H9 (cell line): Measurements from ENCODE around the gene NF1. TPM values are rescaled to one million over a fixed set of nuclear protein-coding genes. Genes with fewer than 3 reads are reported as not detected.

Source experiments
- DNase-seq: peaks from one replicate; pipeline ENCODE4 v3.0.0-alpha.2; 2017
- H2AFZ ChIP-seq: one replicate; pipeline ENCODE4 v1.6.1; 2013; ENCODE audit warnings: mild to moderate bottlenecking, low read length, control low read depth, moderate library complexity
- H2AK5ac ChIP-seq: 2 replicates; pipeline ENCODE4 v1.6.1; 2013; ENCODE audit warnings: low read length, control low read depth, mixed read lengths; ENCODE audit not compliant: insufficient read length
- H2BK120ac ChIP-seq: one replicate; pipeline ENCODE4 v1.6.1; 2013; ENCODE audit warnings: low read depth, mild to moderate bottlenecking, low read length, control low read depth, inconsistent platforms; ENCODE audit not compliant: poor library complexity, severe bottlenecking
- H2BK12ac ChIP-seq: 2 replicates; pipeline ENCODE4 v1.6.1; 2013; ENCODE audit warnings: low read length, control low read depth, mixed read lengths, low read depth; ENCODE audit not compliant: insufficient read length
- H2BK15ac ChIP-seq: 2 replicates; pipeline ENCODE4 v1.6.1; 2013; ENCODE audit warnings: low read depth, low read length, control low read depth
- H2BK20ac ChIP-seq: one replicate; pipeline ENCODE4 v1.6.1; 2013; ENCODE audit warnings: low read depth, mild to moderate bottlenecking, low read length, control low read depth, inconsistent platforms; ENCODE audit not compliant: poor library complexity, severe bottlenecking
- H2BK5ac ChIP-seq: 2 replicates; pipeline ENCODE4 v1.6.1; 2013; ENCODE audit warnings: low read length, control low read depth, mixed read lengths; ENCODE audit not compliant: insufficient read length
- H3K14ac ChIP-seq: 2 replicates; pipeline ENCODE4 v1.6.1; 2013; ENCODE audit warnings: low read length, control low read depth; ENCODE audit not compliant: insufficient read depth
- H3K18ac ChIP-seq: 2 replicates; pipeline ENCODE4 v1.6.1; 2013; ENCODE audit warnings: low read depth, mild to moderate bottlenecking, mixed read lengths, low read length, control low read depth; ENCODE audit not compliant: insufficient read length
- H3K23ac ChIP-seq: 2 replicates; pipeline ENCODE4 v1.6.1; 2013; ENCODE audit warnings: low read length, control low read depth, mixed read lengths, low read depth; ENCODE audit not compliant: insufficient read length
- H3K23me2 ChIP-seq: 2 replicates; pipeline ENCODE4 v1.6.1; 2013; ENCODE audit warnings: low read depth, mild to moderate bottlenecking, mixed read lengths, low read length, control low read depth; ENCODE audit not compliant: insufficient read length, poor library complexity, severe bottlenecking
- H3K27ac ChIP-seq: 2 replicates; pipeline ENCODE4 v1.5.1; 2013; ENCODE audit warnings: low read length, control low read depth, mixed read lengths, low read depth; ENCODE audit not compliant: insufficient read length
- H3K27me3 ChIP-seq: 2 replicates; pipeline ENCODE4 v1.6.1; 2013; ENCODE audit warnings: low read length, control low read depth, inconsistent platforms; ENCODE audit not compliant: insufficient read depth
- H3K4ac ChIP-seq: 2 replicates; pipeline ENCODE4 v1.6.1; 2013; ENCODE audit warnings: low read depth, mild to moderate bottlenecking, control low read depth, inconsistent platforms, low read length, moderate library complexity
- H3K4me1 ChIP-seq: 2 replicates; pipeline ENCODE4 v1.6.1; 2013; ENCODE audit warnings: low read length, control low read depth, inconsistent platforms; ENCODE audit not compliant: insufficient read depth
- H3K4me2 ChIP-seq: 2 replicates; pipeline ENCODE4 v1.6.1; 2013; ENCODE audit warnings: low read length, control low read depth, mixed read lengths; ENCODE audit not compliant: insufficient read length, insufficient read depth
- H3K56ac ChIP-seq: 2 replicates; pipeline ENCODE4 v1.6.1; 2013; ENCODE audit warnings: low read depth, mild to moderate bottlenecking, mixed read lengths, low read length, control low read depth; ENCODE audit not compliant: insufficient read length
- H3K79me1 ChIP-seq: 2 replicates; pipeline ENCODE4 v1.6.1; 2013; ENCODE audit warnings: low read depth, mild to moderate bottlenecking, moderate library complexity, low read length, control low read depth, inconsistent platforms; ENCODE audit not compliant: insufficient read depth, poor library complexity, severe bottlenecking
- H3K79me2 ChIP-seq: 2 replicates; pipeline ENCODE4 v1.6.1; 2013; ENCODE audit warnings: low read length, control low read depth, inconsistent platforms; ENCODE audit not compliant: insufficient read depth
- H3K9ac ChIP-seq: 2 replicates; pipeline ENCODE4 v1.6.1; 2013; ENCODE audit warnings: low read length, control low read depth, mixed read lengths; ENCODE audit not compliant: insufficient read length; ENCODE audit errors: extremely low read depth
- H3K9me3 ChIP-seq: one replicate; pipeline ENCODE4 v1.6.1; 2013; ENCODE audit warnings: low read depth, low read length, inconsistent platforms; ENCODE audit not compliant: control insufficient read depth
- H3T11ph ChIP-seq: one replicate; pipeline ENCODE4 v1.6.1; 2013; ENCODE audit warnings: mild to moderate bottlenecking, low read length, control low read depth, inconsistent platforms
- H4K20me1 ChIP-seq: one replicate; pipeline ENCODE4 v1.6.1; 2013; ENCODE audit not compliant: control insufficient read depth, insufficient read length, insufficient read depth
- H4K5ac ChIP-seq: 2 replicates; pipeline ENCODE4 v1.6.1; 2013; ENCODE audit warnings: low read depth, mild to moderate bottlenecking, mixed read lengths, low read length, control low read depth; ENCODE audit not compliant: insufficient read length
- H4K8ac ChIP-seq: replicated peaks from 2 replicates; pipeline ENCODE4 v1.6.1; 2013; ENCODE audit warnings: low read length, control low read depth, mixed read lengths, low read depth; ENCODE audit not compliant: insufficient read length
- H4K91ac ChIP-seq: 2 replicates; pipeline ENCODE4 v1.6.1; 2013; ENCODE audit warnings: low read depth, mild to moderate bottlenecking, moderate library complexity, mixed read lengths, low read length, control low read depth; ENCODE audit not compliant: insufficient read length
- H3K27ac Mint-ChIP-seq, 3 experiments: 2 replicates in 2 of 3; 3 replicates in 1 of 3; pipeline ENCODE4 v1.8.0; 2020 to 2021; ENCODE audit warnings: mixed read lengths in 3 of 3, mild to moderate bottlenecking in 1 of 3, moderate library complexity in 1 of 3
- H3K27me3 Mint-ChIP-seq: 2 replicates; pipeline ENCODE4 v1.8.0; 2021; ENCODE audit warnings: low read depth, mild to moderate bottlenecking, moderate library complexity, mixed read lengths
- H3K36me3 Mint-ChIP-seq, 3 experiments: 2 replicates in 2 of 3; 3 replicates in 1 of 3; pipeline ENCODE4 v1.8.0; 2020 to 2021; ENCODE audit warnings: low read depth in 3 of 3, mixed read lengths in 3 of 3; ENCODE audit not compliant: insufficient read depth in 1 of 3
- H3K4me1 Mint-ChIP-seq, 2 experiments: 2 replicates each; pipeline ENCODE4 v1.8.0; 2020; ENCODE audit warnings: mixed read lengths in 2 of 2
- H3K4me3 Mint-ChIP-seq, 2 experiments: 2 replicates in 1 of 2; 3 replicates in 1 of 2; pipeline ENCODE4 v1.8.0; 2020 to 2021; ENCODE audit warnings: mild to moderate bottlenecking in 2 of 2, mixed read lengths in 2 of 2, moderate library complexity in 1 of 2
- H3K9me3 Mint-ChIP-seq, 2 experiments: 2 replicates in 1 of 2; 3 replicates in 1 of 2; pipeline ENCODE4 v1.8.0; 2020; ENCODE audit warnings: mild to moderate bottlenecking in 2 of 2, mixed read lengths in 2 of 2, moderate library complexity in 1 of 2
- WGBS: extraction: QIAGEN DNeasy Blood & Tissue Kit; methylation state at CpG from one replicate; pipeline ENCODE4 v1.1.7; 2013; ENCODE audit warnings: missing lambda C conversion rate, low lambda C conversion rate, mixed read lengths; ENCODE audit not compliant: insufficient read length; ENCODE audit errors: extremely low coverage; 5-methylcytosine and 5-hydroxymethylcytosine counted together
- total RNA-seq: library from RNA; stranded (reverse); gene quantifications from 2 replicates; pipeline ENCODE4 v1.2.1, GENCODE V29; 2021
- TF ChIP-seq, protein P1 (sequence below): fragments of 200-600 bp; sonication (generic); conservative IDR thresholded peaks from 3 replicates; pipeline ENCODE4 v1.8.0; 2021; ENCODE audit warnings: antibody characterized with exemption, mild to moderate bottlenecking

Gene NF1
- total RNA-seq, 1 experiment from 2014 or later: 38.1 TPM

DNA sequence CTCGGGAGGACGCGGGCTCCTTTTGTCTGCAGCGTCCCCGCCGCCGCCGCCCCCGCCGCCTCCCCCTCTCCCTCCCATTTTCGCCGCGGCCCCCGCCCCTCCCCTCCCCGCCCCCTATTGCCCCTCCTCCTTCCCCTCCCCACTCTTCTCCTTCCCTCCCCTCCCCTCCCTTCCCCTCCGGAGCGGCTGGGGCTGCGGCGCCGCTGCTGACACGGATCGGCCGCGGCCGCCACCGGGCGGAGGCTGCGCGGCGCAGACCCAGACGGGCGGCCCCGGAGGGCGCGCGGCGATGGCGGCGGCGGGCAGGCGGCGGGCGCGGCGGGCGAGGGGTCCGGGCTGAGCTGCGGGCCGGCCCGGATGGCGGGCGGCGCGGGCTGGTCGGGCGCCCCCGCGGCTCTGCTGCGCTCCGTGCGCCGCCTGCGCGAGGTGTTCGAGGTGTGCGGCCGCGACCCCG is 296.7 kb downstream of the NF1 start, which contains the start of gene RAB11FIP4:
RAB11FIP4 (plus strand) TSS at position 180 of the 454 bp plus-strand sequence; CDS start at position 358, 178 bp downstream.
- H3K18ac ChIP-seq: no peak within 1 kb of the TSS
- H2BK12ac ChIP-seq: no peak within 1 kb of the TSS
- no peak within 1 kb of the TSS for H2BK120ac ChIP-seq
- no peaks in the 10 kb centered on the region; the same call in 1 of the 2 replicates for H3K27me3 ChIP-seq
- Mint-ChIP-seq H3K9me3 (no peaks in the 10 kb centered on the region), H3K27me3 (peaks cover 56% of the 10 kb centered on the region), H3K4me1 (peaks cover 18% of the 10 kb centered on the region in 2 experiments), H3K4me3 (peak within 1 kb of the TSS; percentile 70 to 84), H3K27ac (no peak within 1 kb of the TSS), H3K36me3 (peaks cover 0 to 1% (median 0%) of the 10 kb centered on the region in 3 experiments; a peak in 2 of 7 replicates)
- no peak within 1 kb of the TSS for H2BK5ac ChIP-seq
- H3K79me2 ChIP-seq: no peaks in the 10 kb centered on the region
- peaks cover 13% of the 10 kb centered on the region for H3K23me2 ChIP-seq
- WGBS: no CpG with 5 or more reads among the region's 69 CpGs
- H3K4me1 ChIP-seq: peaks cover 3% of the 10 kb centered on the region; the same call in 1 of the 2 replicates
- no peak within 1 kb of the TSS for H2AFZ ChIP-seq
- peak within 1 kb of the TSS; percentile 73 for H3K4me2 ChIP-seq
- no peak within 1 kb of the TSS for H3K56ac ChIP-seq
- H3K4ac ChIP-seq: no peak within 1 kb of the TSS
- no peak within 1 kb of the TSS for H4K8ac ChIP-seq
- H4K5ac ChIP-seq: no peak within 1 kb of the TSS
- peaks cover 3% of the 10 kb centered on the region for H4K20me1 ChIP-seq
- TF ChIP-seq, protein P1, sequence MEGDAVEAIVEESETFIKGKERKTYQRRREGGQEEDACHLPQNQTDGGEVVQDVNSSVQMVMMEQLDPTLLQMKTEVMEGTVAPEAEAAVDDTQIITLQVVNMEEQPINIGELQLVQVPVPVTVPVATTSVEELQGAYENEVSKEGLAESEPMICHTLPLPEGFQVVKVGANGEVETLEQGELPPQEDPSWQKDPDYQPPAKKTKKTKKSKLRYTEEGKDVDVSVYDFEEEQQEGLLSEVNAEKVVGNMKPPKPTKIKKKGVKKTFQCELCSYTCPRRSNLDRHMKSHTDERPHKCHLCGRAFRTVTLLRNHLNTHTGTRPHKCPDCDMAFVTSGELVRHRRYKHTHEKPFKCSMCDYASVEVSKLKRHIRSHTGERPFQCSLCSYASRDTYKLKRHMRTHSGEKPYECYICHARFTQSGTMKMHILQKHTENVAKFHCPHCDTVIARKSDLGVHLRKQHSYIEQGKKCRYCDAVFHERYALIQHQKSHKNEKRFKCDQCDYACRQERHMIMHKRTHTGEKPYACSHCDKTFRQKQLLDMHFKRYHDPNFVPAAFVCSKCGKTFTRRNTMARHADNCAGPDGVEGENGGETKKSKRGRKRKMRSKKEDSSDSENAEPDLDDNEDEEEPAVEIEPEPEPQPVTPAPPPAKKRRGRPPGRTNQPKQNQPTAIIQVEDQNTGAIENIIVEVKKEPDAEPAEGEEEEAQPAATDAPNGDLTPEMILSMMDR: no peak
- no peak within 1 kb of the TSS for H3K27ac ChIP-seq
- peak; percentile 47 for DNase-seq
- H3K23ac ChIP-seq: no peak within 1 kb of the TSS
- H2AK5ac ChIP-seq: no peak within 1 kb of the TSS
- no peak within 1 kb of the TSS for H3K9ac ChIP-seq
- peak within 1 kb of the TSS; percentile 3; the same call in 1 of the 2 replicates for H3K14ac ChIP-seq
- H3K9me3 ChIP-seq: no peaks in the 10 kb centered on the region
- H3T11ph ChIP-seq: no peak within 1 kb of the TSS
- no peak within 1 kb of the TSS for H2BK15ac ChIP-seq
- H4K91ac ChIP-seq: no peak within 1 kb of the TSS
- no peak within 1 kb of the TSS for H2BK20ac ChIP-seq
- no peaks in the 10 kb centered on the region for H3K79me1 ChIP-seq
